Endothelial cell of hepatic sinusoid (primary cell): ENCODE measurements around the gene MINK1.
"Not testable (repeated sequence)": the region's sequence is repeated elsewhere in the genome, so short reads cannot be mapped to it uniquely, and the experiment has no call there.

Source experiments
- in situ Hi-C: cut with HindIII; loops from 2 replicates; pipeline ENCODE4 v1.10.0; 2017; ENCODE audit warnings: low sequenced_read_pairs

The MINK1 gene

GRCh38 chr17:4867535-4867934 lies 34.4 kb downstream of the MINK1 start:
- in situ Hi-C loops = not testable (repeated sequence)

GRCh38 chr17:4869058-4869998 lies 36.2 kb downstream of the MINK1 start:
- in situ Hi-C loops = not testable (repeated sequence)

- in situ Hi-C loops = no loop called here
Measured at GRCh38 chr17:4870855-4871254, 37.7 kb downstream of the MINK1 start.

- in situ Hi-C loops = no loop called here
Measured at GRCh38 chr17:4872786-4873185, 39.6 kb downstream of the MINK1 start.

- in situ Hi-C loops = no loop called here
Measured at GRCh38 chr17:4877089-4877488, 43.9 kb downstream of the MINK1 start.

GRCh38 chr17:4879601-4880000 lies 46.5 kb downstream of the MINK1 start:
- in situ Hi-C loops = no loop called here

GRCh38 chr17:4880857-4881256 lies 47.7 kb downstream of the MINK1 start:
- in situ Hi-C loops = no loop called here

- in situ Hi-C loops = no loop called here
Measured at GRCh38 chr17:4881761-4882555, 48.8 kb downstream of the MINK1 start.

GRCh38 chr17:4884489-4884888 lies 51.3 kb downstream of the MINK1 start:
- in situ Hi-C loops = no loop called here

GRCh38 chr17:4886830-4887229 lies 53.7 kb downstream of the MINK1 start:
- in situ Hi-C loops = no loop called here

- in situ Hi-C loops = no loop called here
Measured at GRCh38 chr17:4887581-4887980, 54.4 kb downstream of the MINK1 start.

- in situ Hi-C loops = no loop called here
Measured at GRCh38 chr17:4891411-4892410, 58.6 kb downstream of the MINK1 start.

GRCh38 chr17:4892499-4893221 lies 59.5 kb downstream of the MINK1 start:
- in situ Hi-C loops = no loop called here

- in situ Hi-C loops = no loop called here
Measured at GRCh38 chr17:4893272-4893671, 60.1 kb downstream of the MINK1 start.

GRCh38 chr17:4893721-4894560 lies 60.8 kb downstream of the MINK1 start:
- in situ Hi-C loops = no loop called here

- in situ Hi-C loops = no loop called here
Measured at GRCh38 chr17:4895121-4895520, 62.0 kb downstream of the MINK1 start.

- in situ Hi-C loops = no loop called here
Measured at GRCh38 chr17:4895657-4896331, 62.7 kb downstream of the MINK1 start.

GRCh38 chr17:4896332-4897197 lies 63.4 kb downstream of the MINK1 start:
- in situ Hi-C loops = no loop called here
